Tibial nerve (tissue), 4 donors: ENCODE data around the gene CFC1.
"Not testable (repeated sequence)": the region's sequence is repeated elsewhere in the genome, so short reads cannot be mapped to it uniquely, and the experiment has no call there.

Source experiments
- EP300 ChIP-seq, 2 donors: sonication (generic); formaldehyde crosslinking; IDR thresholded peaks; one replicate each; pipeline ENCODE4 v1.6.1; 2017; ENCODE audit warnings: antibody characterized with exemption in 2 of 2, mild to moderate bottlenecking in 1 of 2
- TF ChIP-seq, protein P1 (sequence below), 5 experiments: fragments of 200-600 bp in 3 of 5; fragments of 450-650 bp in 2 of 5; sonication (generic) in 3 of 5; IDR thresholded peaks; one replicate each; pipeline ENCODE4 v1.5.1; 2016 to 2019; ENCODE audit warnings: antibody characterized with exemption in 5 of 5, mild to moderate bottlenecking in 3 of 5, moderate library complexity in 2 of 5

- TF ChIP-seq, protein P1, sequence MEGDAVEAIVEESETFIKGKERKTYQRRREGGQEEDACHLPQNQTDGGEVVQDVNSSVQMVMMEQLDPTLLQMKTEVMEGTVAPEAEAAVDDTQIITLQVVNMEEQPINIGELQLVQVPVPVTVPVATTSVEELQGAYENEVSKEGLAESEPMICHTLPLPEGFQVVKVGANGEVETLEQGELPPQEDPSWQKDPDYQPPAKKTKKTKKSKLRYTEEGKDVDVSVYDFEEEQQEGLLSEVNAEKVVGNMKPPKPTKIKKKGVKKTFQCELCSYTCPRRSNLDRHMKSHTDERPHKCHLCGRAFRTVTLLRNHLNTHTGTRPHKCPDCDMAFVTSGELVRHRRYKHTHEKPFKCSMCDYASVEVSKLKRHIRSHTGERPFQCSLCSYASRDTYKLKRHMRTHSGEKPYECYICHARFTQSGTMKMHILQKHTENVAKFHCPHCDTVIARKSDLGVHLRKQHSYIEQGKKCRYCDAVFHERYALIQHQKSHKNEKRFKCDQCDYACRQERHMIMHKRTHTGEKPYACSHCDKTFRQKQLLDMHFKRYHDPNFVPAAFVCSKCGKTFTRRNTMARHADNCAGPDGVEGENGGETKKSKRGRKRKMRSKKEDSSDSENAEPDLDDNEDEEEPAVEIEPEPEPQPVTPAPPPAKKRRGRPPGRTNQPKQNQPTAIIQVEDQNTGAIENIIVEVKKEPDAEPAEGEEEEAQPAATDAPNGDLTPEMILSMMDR (IDR thresholded peaks at IDR 0.05): not testable (repeated sequence)
- TF ChIP-seq EP300 (IDR thresholded peaks at IDR 0.05): not testable (repeated sequence)
These were observed 8.5 kb downstream of the CFC1 start for GRCh38 chr2:130590842-130591359.
